Erythroblast (primary cell): Measurements from ENCODE around the gene COL5A1.

ENCODE experiments used
- GATA1 ChIP-seq: IDR thresholded peaks from 2 replicates; pipeline ENCODE4 v1.6.1; 2011; ENCODE audit warnings: low read depth, mild to moderate bottlenecking, control low read depth, low read length, moderate library complexity
- POLR2A ChIP-seq: IDR thresholded peaks from 2 replicates; pipeline ENCODE4 v1.6.1; 2011; ENCODE audit warnings: mild to moderate bottlenecking, low read length

GRCh38 chr9:134592819-134593200 lies 48.8 kb upstream of the COL5A1 start:
- TF ChIP-seq POLR2A (no peak), GATA1 (no peak)
